ENCODE measurements around the gene NAALADL2.
"Not testable (repeated sequence)": the region's sequence is repeated elsewhere in the genome, so short reads cannot be mapped to it uniquely, and the experiment has no call there.

The NAALADL2 gene

DNA sequence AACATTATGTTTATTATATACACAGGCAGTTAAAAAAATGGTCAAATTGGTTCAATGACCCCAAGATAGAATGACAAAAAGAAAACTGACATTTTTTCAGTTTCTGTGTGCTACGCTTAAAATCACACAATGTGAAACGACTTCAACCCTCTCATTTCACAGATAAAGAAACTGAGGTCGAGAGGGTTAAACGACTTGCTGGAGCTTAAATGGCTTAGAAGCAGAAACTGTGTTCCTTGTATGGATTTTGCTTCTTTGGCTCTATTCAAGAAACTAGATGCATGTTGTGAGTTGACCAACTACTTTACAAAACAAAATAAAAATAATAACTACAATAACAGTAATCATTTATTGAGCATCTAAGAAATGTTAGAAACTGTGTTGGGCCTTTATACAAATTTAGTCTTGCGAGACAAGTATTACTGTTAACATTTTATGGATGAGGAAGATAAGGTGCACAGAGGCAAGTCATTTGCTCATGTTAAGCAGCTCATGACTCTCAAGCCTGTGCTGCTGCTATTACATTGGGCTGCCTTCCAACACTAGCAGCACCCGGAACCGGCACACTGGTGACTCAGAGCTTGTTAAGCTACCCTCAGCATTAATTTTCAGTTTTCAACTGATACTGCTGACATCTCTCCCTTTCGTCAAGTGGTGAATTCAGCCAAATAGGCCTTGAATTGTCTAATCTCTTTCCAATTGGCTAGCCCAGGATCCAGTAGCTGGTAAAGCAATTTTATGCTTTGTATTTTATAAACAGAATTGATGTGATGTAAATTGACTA, 487.6 kb downstream of the NAALADL2 start:
- no peak overlapping the region for H3K4me3 ChIP-seq (ENCODE audit: low read depth, low read length)

DNA sequence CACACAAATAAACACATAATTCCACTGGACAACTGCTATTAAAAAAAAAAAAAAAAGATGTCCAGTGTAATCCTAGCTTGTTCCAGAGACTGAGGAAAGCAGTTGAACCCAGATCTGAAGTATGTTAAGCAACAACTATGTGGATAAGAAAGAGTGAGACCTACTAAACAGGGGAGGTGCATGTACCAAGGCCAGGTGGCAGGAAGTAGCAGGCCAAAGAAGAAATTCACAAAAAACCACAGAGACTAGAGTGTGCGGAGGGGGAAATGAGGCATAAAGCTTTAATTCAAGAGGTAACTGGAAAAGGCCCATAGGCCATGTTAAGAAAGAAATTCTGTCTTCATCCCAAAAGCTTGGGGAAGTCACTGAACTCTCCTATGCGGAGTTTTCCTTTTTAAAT, 490.0 kb downstream of the NAALADL2 start:
- no peak overlapping the region for H3K4me3 ChIP-seq (ENCODE audit: low read depth, low read length)

DNA sequence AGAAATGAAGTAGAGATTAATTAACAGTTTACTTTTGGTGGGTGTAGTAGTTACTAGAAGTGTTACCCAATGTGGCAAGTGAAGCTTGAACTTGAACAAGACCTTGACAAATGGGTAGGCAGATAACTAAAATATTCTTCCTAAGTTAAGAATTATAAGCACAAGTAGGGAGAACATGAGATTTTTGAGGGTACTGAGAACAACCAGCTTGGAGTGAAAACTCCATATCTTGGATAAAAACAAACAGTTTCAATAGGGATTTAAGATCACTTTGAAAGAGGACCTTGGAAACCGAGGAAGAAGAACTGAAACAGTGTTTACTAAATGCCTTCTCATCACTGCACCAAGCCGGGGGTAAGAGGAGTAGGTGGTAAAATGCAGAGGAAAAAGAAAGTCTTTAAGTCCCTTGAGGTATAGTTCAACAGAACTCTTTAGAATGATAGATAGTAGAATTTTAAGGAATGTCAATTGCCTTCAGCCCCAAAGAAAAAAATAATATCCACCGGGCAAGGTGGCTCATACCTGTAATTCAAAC, 496.7 kb downstream of the NAALADL2 start:
- H3K4me3 ChIP-seq (ENCODE audit: low read depth, low read length) = no peak overlapping the region

DNA sequence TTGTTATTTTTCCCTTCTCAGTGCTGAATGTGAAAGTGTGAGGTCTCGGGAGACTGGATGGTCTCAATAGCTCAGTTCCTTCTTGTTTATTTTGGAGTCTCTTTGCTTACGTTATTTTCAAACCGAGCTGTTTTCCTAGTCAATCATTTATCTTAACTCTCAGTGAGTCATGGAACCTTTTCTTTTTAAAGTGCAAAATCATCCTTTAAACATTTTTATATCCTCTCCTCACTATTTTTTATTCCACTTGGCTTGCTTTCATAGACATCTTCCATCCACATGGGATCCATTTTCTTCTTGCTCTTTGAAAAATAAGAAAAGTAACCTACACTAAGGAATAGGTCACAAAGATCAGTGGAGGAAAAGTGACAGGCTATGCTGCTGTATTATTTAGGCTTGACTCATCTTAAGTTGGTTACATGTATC, 497.8 kb downstream of the NAALADL2 start:
- no peak overlapping the region for H3K4me3 ChIP-seq (ENCODE audit: low read depth, low read length)

DNA sequence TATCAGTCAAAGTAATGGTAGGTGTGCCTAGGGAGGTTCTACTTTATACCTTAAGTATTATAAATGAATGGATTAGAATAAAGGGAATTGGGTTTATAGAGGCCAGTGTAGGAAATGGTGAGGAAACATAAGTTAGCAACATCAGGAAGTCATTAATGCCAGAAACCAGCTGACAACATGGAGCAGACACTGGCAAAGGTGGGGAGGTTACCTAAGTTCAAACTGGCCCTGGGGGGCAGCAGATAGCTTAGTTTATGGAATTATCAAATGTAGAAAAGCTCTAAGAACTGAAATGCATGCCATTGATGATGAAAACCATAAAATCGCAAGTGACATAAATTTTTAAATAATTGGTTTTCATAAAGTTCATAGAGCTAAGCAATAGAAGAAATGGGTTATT, 498.6 kb downstream of the NAALADL2 start:
- no peak overlapping the region for H3K4me3 ChIP-seq (ENCODE audit: low read depth, low read length)

DNA sequence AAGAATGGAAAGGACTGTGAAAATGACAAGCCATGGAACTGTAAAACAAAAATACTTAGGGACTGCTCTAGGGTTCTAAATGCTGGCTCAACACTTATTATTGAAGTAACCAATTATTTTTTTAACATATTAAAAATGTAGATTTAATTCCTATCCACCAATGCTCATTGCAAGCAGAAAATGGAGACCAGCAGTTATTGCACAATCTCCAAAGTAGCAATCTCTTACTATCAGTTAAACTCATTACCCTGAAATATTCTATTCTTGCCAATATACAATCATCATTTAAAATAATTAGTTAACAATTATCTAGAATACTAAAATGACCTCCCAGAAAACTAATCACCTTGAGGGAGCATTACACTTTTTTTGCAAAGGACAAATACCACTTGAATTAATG, 499.8 kb downstream of the NAALADL2 start:
- no peak overlapping the region for H3K4me3 ChIP-seq (ENCODE audit: low read depth, low read length)

DNA sequence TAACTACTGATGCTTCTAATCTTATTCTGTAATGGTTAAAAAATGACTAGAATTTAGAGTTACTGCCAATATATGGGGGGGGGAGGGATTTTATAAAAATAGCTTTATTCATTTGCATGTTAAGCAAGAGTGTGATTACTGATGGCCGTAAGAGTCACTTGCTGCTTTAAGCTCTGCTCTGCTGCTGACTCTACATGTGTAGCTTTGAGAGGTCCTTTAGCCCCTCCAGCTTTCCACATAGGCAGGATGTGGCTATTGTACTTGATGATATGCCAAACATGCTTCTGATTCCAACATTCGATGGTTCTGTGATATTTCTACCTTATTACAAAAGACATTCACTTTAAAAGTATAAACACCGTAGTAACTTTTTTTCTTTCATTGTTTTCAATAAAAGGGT, 511.3 kb downstream of the NAALADL2 start:
- H3K4me3 ChIP-seq (ENCODE audit: low read depth, low read length) = not testable (repeated sequence)

DNA sequence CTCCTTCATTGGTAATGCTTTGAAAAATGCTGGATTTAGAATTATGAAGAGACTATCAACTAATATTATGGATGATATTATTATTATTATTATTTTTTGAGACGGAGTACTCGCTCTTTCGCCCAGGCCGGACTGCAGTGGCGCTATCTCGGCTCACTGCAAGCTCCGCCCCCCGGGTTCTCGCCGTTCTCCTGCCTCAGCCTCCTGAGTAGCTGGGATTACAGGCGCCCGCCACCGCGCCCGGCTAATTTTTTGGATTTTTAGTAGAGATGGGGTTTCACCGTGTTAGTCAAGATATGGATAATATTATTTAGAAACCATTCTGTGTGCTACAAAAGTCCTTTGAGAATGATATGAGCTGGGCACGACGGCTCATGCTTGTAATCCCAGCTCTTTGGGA, 512.1 kb downstream of the NAALADL2 start:
- not testable (repeated sequence) for H3K4me3 ChIP-seq (ENCODE audit: low read depth, low read length)

DNA sequence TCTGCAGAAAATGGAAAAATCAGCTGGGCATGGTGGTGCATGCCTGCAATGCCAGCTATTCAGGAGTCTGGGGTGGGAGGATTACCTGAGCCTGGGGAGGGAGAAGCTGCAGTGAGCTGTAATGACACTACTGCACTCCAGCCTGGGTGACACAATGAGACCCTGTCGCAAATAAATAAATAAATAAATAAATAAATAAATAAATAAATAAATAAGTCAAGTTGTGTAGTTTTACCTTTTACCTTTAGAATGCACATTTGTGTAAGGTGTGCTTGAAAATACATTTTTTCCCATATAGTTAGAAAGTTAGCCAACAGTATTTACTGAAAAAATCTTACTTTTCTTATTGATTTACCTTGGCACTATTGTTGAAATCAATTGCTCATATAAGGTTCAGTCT, 515.6 kb downstream of the NAALADL2 start:
- H3K4me3 ChIP-seq (ENCODE audit: low read depth, low read length) = no peak overlapping the region

DNA sequence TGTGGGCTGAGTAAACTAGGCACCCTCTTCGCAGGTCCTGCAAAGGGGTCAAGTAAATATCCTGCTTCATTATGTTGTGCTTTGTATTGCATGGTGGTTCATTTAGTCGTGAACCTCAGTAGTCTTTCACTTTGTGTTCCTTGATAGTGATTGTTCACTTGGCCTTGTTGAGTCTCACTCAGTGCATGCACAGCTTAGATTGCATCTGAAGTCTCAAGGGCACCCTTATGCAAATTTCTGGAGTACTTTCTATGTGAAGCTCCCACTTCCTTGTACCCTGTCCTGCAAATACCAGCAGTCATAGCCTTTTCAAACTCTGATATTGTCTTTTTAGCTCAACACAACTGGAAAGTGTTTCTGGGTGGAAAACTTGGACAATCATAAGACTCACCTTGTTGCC, 519.2 kb downstream of the NAALADL2 start:
- no peak overlapping the region for H3K4me3 ChIP-seq (ENCODE audit: low read depth, low read length)

DNA sequence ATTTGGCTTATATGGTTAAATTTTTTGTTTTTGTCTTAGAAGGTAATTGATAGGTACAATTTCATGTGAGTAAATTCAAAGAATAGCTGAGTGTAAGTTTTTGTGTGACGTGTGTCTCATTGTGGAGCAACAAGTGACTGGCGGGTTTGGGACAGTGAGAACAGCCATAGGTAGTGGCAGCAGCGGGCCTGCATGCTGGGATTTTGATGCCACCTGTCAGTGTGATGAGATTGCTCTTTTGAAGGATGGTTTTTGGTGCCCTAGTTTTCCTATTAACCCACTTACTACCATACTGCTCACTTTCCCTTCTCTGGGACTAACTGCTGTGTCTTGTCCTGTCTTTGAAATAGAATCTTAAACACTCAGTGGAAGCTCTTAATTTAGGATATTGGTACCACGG, 522.6 kb downstream of the NAALADL2 start:
- H3K4me3 ChIP-seq (ENCODE audit: low read depth, low read length) = no peak overlapping the region

DNA sequence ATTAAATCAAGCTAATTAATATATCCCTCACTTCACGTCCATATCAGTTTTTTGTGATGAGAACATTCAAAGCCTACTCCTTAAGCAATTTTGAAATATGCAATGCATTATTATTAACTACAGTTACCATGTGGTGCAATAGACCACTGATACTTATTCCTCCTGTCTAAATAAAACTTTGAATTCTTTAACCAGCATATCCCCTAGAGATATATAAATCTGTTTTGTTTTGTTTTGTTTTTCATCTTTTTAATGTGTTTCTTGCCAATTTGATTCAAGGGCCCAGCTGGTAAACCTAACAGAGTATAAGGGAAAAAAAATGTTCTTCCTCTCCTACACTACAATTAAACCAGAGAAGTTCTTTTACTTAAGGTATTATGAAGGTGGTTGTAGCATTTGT, 524.2 kb downstream of the NAALADL2 start:
- no peak overlapping the region for H3K4me3 ChIP-seq (ENCODE audit: low read depth, low read length)

DNA sequence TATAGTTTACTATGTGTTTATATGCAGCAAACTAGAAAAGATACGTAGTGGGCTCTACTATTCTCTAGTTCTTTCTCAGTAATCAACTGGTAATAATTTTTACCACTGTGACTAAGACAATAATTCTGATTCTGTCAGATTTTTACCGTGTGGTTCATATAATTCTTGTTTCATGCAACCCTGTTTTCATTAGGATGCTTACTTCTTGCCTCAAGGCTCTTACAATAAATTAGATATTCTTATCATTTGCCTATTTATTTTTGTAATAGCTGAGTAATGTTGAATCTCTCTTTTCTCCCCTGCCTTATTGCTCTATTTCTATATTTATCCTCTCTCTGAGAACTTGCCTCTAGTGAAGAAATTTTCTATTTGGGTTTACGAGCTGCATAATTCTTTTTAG, 524.7 kb downstream of the NAALADL2 start:
- no peak overlapping the region for H3K4me3 ChIP-seq (ENCODE audit: low read depth, low read length)

DNA sequence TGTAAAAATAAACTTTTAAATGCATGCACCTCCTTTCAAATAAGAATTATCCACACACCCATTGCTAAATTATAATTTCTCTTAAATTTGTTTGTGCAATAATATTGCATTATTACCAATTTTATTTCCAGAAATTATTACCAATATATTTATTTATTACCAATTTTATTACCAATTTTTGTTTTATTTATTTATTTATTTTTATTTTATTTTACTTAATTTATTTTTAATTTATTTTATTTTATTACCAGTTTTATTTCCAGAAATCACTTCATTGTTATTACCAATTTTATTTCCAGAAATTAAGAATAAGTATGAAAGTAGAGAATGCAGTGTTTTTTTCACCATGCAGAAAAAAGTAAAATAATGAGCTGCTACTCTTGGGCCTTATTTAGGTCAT, 525.4 kb downstream of the NAALADL2 start:
- H3K4me3 ChIP-seq (ENCODE audit: low read depth, low read length) = no peak overlapping the region

DNA sequence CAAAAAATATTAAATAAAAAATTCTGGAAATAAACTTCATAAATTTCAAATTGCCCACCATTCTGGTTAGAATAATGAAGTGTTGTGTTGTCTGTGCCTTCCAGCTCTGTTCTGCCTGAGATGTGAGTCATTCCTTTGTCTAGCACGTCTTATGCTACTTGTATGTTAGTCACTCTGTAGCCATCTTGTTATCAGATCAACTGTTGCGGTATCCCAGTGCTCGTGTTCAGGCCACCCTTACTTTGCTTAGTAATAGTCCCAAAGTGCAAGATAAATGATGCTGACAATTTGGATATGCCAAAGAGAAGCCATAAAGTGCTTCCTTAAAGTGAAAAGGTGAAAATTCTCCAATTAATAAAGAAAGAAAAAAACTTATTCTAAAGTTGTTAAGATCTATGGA, 527.5 kb downstream of the NAALADL2 start:
- H3K4me3 ChIP-seq (ENCODE audit: low read depth, low read length) = no peak overlapping the region

DNA sequence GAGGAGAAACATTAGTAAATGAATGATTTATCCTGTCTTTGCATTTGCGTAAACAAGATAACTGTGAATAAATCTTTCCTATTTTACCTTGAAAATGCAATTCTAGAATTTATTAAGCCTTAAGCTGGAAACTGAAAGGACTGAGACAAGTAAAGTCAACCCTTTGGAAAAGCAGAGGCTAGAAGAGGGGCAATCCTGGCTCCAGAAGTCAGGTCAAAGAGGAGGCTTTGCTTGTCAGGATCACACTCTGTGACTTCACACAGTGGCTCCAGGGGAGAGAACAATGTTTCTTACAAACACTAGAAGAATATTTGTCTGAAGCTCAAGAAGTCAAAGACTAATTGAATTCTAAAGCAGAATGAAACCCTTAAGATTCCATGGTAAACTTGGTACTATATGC, 530.4 kb downstream of the NAALADL2 start:
- H3K4me3 ChIP-seq (ENCODE audit: low read depth, low read length) = no peak overlapping the region

DNA sequence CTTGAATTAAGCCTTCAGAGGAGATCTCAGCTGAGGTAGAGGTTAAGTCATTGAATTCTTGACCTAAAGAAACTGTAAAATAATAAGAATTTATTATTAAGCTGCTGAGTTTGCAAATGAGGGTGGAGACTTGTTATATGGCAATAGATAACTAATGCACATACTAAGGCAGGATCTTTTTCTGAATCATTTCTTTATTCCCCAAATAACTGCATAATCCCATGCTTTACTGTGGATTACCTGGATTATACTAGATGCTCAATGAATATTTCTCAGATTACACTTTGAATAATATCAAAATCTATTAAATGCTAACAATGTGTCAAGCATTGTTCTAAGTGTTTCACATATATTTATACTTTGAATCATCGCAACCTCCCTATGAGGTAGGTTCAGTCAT, 532.5 kb downstream of the NAALADL2 start:
- H3K4me3 ChIP-seq (ENCODE audit: low read depth, low read length) = no peak overlapping the region

DNA sequence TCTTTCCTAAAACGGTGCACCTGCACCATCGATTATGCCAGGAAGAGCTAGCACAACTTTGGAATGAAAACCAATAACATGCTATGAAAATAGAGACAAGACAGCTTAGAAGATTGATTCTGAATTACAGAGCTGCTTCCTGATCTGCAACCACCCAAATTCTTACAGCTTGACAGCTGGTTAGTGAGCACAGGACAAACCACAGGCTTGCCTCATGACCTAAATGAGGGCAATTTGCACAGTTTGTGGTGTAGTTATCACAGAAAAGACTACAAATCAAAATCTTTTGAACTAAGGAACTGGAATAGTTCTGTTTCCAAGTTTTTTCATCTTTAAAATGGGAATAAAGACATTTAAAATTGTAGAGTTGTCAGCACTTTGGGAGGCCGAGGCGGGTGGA, 533.5 kb downstream of the NAALADL2 start:
- no peak overlapping the region for H3K4me3 ChIP-seq (ENCODE audit: low read depth, low read length)

DNA sequence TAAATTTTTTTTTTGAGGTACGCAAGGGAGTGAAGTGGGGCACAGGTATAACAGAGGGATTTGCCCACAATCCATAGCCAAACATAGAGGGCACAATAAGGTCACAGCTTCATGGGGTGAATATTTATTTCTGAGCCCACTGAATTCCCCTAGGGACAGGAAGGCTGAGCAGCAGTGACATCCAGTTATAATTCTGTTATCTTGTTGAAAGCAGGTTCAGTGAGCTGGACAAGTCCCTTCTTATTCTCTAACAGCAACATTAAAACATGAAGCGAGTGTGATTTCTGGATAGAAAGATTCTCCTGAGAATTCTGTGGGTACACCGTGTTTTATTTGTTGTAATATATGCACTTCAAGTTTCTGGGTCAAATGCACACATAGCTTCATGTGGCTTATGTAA, 538.2 kb downstream of the NAALADL2 start:
- no peak overlapping the region for H3K4me3 ChIP-seq (ENCODE audit: low read depth, low read length)

DNA sequence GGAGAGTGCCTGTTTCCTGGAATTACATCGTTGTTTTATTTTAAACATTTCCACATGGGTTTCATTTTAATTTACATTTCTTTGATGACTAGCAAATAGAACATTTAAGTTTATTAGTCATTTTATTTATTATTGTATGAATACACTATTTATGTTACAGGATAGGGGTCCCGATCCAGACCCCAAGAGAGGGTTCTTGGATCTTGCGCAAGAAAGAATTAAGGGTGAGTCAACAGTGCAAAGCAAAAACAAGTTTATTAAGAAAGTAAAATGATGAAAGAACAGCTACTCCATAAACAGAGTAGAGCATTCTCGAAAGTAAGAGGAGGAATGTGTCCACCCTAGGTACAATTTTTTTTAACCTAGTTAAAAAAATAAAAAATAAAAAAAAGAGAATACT, 539.5 kb downstream of the NAALADL2 start:
- H3K4me3 ChIP-seq (ENCODE audit: low read depth, low read length) = no peak overlapping the region

DNA sequence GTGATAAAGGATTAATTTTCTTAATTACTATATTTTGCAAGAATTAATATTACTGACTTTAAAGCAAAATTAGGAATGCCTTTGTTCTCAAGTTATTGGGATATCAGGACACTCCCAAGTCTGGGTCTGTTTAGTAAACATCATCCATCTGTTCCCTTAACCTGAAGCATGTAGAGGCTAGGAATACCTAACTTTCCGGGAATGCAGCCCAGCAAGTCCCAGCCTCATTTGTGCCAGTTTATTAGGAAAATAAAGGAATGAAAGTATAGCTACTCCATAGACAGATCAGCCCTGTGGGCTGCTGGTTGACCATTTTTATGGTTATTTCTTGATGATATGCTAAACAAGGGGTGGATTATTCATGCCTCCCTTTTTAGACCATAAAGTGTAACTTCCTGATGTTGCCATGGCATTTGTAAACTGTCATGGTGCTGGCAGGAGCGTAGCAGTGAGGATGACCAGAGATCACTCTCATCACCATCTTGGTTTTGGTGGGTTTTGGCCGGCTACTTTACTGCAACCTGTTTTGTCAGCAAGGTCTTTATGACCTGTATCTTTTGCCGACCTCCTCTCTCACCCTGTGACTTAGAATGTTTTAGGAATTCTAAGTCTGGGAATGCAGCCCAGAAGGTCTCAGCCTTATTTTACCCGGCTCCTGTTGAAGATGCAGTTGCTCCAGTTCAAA, 540.2 kb downstream of the NAALADL2 start:
- no peak overlapping the region for H3K4me3 ChIP-seq (ENCODE audit: low read depth, low read length)

DNA sequence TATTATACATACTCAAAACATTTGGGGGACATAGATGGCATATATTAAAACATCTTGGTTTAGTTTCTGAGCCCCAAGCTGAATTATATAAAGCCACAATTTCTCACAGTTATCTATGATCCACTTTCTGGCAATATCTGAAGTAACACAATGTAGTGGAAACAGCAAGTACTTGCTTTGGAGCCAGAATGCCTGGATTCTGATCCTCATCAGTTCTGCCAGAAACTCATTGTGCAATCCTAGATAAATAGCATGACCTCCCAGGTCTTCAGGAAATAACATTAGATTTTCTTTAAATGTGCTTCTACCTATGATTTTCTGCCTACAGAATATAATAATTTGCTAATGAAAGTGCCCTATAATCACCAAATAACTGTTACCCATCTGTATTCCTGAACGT, 544.9 kb downstream of the NAALADL2 start:
- H3K4me3 ChIP-seq (ENCODE audit: low read depth, low read length) = no peak overlapping the region

Measured in iPS-11a (cell line).